HEK293T (cell line): Measurements from ENCODE around the gene IFT20.

Source experiments
- FOXA1 ChIP-seq: fragments of 450-650 bp; IDR thresholded peaks from 2 replicates; pipeline ENCODE4 v1.6.1; 2016; ENCODE audit warnings: mild to moderate bottlenecking
- HDGF ChIP-seq: fragments of 450-650 bp; IDR thresholded peaks from 2 replicates; pipeline ENCODE4 v1.6.1; 2017; ENCODE audit warnings: antibody characterized with exemption, borderline replicate concordance
- LEF1 ChIP-seq: fragments of 450-650 bp; IDR thresholded peaks from 2 replicates; pipeline ENCODE4 v1.6.1; 2017; ENCODE audit warnings: mild to moderate bottlenecking, borderline replicate concordance
- SP1 ChIP-seq: fragments of 450-650 bp; IDR thresholded peaks from 2 replicates; pipeline ENCODE4 v1.6.1; 2017

- no peak for TF ChIP-seq FOXA1
- TF ChIP-seq HDGF: no peak
- TF ChIP-seq SP1: no peak
- no peak for TF ChIP-seq LEF1
Observed at GRCh38 chr17:28365487-28365886, 30.2 kb upstream of the IFT20 start.
